Mononuclear cell (primary cell): ENCODE measurements around the gene PSAPL1. TPM values are rescaled to one million over a fixed set of nuclear protein-coding genes. Genes with fewer than 3 reads are reported as not detected.

ENCODE experiments used
- H3K27me3 ChIP-seq: 2 replicates; pipeline ENCODE4 v1.6.0; 2011; ENCODE audit warnings: low read length, control low read depth; ENCODE audit not compliant: insufficient read depth
- H3K4me1 ChIP-seq: 2 replicates; pipeline ENCODE4 v1.5.1; 2011; ENCODE audit warnings: mild to moderate bottlenecking, low read length, control low read depth; ENCODE audit not compliant: insufficient read depth
- H3K4me3 ChIP-seq: 2 replicates; pipeline ENCODE4 v1.5.1; 2011; ENCODE audit warnings: mild to moderate bottlenecking, low read length, moderate library complexity
- H3K9me3 ChIP-seq: 2 replicates; pipeline ENCODE4 v1.5.1; 2011; ENCODE audit warnings: low read depth, mild to moderate bottlenecking, control low read depth, low read length
- total RNA-seq: library from RNA; depleted of rRNA; stranded (reverse); fragments of >200 nt; gene quantifications from one replicate; pipeline ENCODE4 v1.2.3, GENCODE V29; 2012

The PSAPL1 gene
- total RNA-seq, 1 donor: not detected

- no peaks in the 10 kb centered on the region for H3K4me1 ChIP-seq
- H3K9me3 ChIP-seq: no peaks in the 10 kb centered on the region
- H3K27me3 ChIP-seq: no peaks in the 10 kb centered on the region
- no peak overlapping the region for H3K4me3 ChIP-seq
These were observed 3.6 kb downstream of the PSAPL1 start for GRCh38 chr4:7430965-7431695.

GRCh38 chr4:7430368-7430964, 4.3 kb downstream of the PSAPL1 start:
- no peak overlapping the region for H3K4me3 ChIP-seq
- H3K9me3 ChIP-seq: no peaks in the 10 kb centered on the region
- no peaks in the 10 kb centered on the region for H3K27me3 ChIP-seq
- no peaks in the 10 kb centered on the region for H3K4me1 ChIP-seq

GRCh38 chr4:7429601-7430078, 5.1 kb downstream of the PSAPL1 start:
- Histone ChIP-seq H3K4me3 (no peak overlapping the region), H3K4me1 (no peaks in the 10 kb centered on the region), H3K9me3 (no peaks in the 10 kb centered on the region), H3K27me3 (no peaks in the 10 kb centered on the region)

- Histone ChIP-seq H3K27me3 (no peaks in the 10 kb centered on the region), H3K4me3 (no peak overlapping the region), H3K4me1 (no peaks in the 10 kb centered on the region), H3K9me3 (no peaks in the 10 kb centered on the region)
These were observed 5.7 kb downstream of the PSAPL1 start for GRCh38 chr4:7429069-7429416.

- Histone ChIP-seq H3K4me1 (no peaks in the 10 kb centered on the region), H3K27me3 (no peaks in the 10 kb centered on the region), H3K9me3 (no peaks in the 10 kb centered on the region), H3K4me3 (no peak overlapping the region)
These were observed 6.3 kb downstream of the PSAPL1 start for GRCh38 chr4:7428261-7429068.

GRCh38 chr4:7427831-7428260, 6.9 kb downstream of the PSAPL1 start:
- H3K9me3 ChIP-seq: no peaks in the 10 kb centered on the region
- no peaks in the 10 kb centered on the region for H3K4me1 ChIP-seq
- no peak overlapping the region for H3K4me3 ChIP-seq
- no peaks in the 10 kb centered on the region for H3K27me3 ChIP-seq

GRCh38 chr4:7427361-7427760, 7.4 kb downstream of the PSAPL1 start:
- Histone ChIP-seq H3K4me3 (no peak overlapping the region), H3K27me3 (no peaks in the 10 kb centered on the region), H3K9me3 (no peaks in the 10 kb centered on the region), H3K4me1 (no peaks in the 10 kb centered on the region)

GRCh38 chr4:7426525-7427171, 8.1 kb downstream of the PSAPL1 start:
- Histone ChIP-seq H3K4me3 (no peak overlapping the region), H3K27me3 (no peaks in the 10 kb centered on the region), H3K9me3 (no peaks in the 10 kb centered on the region), H3K4me1 (no peaks in the 10 kb centered on the region)

- no peaks in the 10 kb centered on the region for H3K9me3 ChIP-seq
- H3K4me1 ChIP-seq: no peaks in the 10 kb centered on the region
- no peaks in the 10 kb centered on the region for H3K27me3 ChIP-seq
- H3K4me3 ChIP-seq: no peak overlapping the region
These were observed 8.9 kb downstream of the PSAPL1 start for GRCh38 chr4:7425591-7426468.

- H3K27me3 ChIP-seq: no peaks in the 10 kb centered on the region
- no peaks in the 10 kb centered on the region for H3K4me1 ChIP-seq
- no peaks in the 10 kb centered on the region for H3K9me3 ChIP-seq
- H3K4me3 ChIP-seq: no peak overlapping the region
These were observed 9.6 kb downstream of the PSAPL1 start for GRCh38 chr4:7425124-7425523.

GRCh38 chr4:7424553-7425111, 10.1 kb downstream of the PSAPL1 start:
- Histone ChIP-seq H3K27me3 (no peaks in the 10 kb centered on the region), H3K4me1 (no peaks in the 10 kb centered on the region), H3K4me3 (no peak overlapping the region), H3K9me3 (no peaks in the 10 kb centered on the region)

GRCh38 chr4:7423801-7424552, 10.8 kb downstream of the PSAPL1 start:
- H3K27me3 ChIP-seq: no peaks in the 10 kb centered on the region

GRCh38 chr4:7423391-7423790, 11.3 kb downstream of the PSAPL1 start:
- no peak overlapping the region for H3K4me3 ChIP-seq
- no peaks in the 10 kb centered on the region for H3K4me1 ChIP-seq
- H3K27me3 ChIP-seq: no peaks in the 10 kb centered on the region
- H3K9me3 ChIP-seq: no peaks in the 10 kb centered on the region

More at GRCh38 chr4:7423801-7424552, 10.8 kb downstream of the PSAPL1 start:
- no peaks in the 10 kb centered on the region for H3K4me1 ChIP-seq
- no peaks in the 10 kb centered on the region for H3K9me3 ChIP-seq
- H3K4me3 ChIP-seq: no peak overlapping the region

- no peaks in the 10 kb centered on the region for H3K4me1 ChIP-seq
- H3K9me3 ChIP-seq: no peaks in the 10 kb centered on the region
- H3K4me3 ChIP-seq: no peak overlapping the region
- no peaks in the 10 kb centered on the region for H3K27me3 ChIP-seq
These were observed 11.9 kb downstream of the PSAPL1 start for GRCh38 chr4:7422898-7423180.
